IMR-90 (cell line): ENCODE measurements around the gene TMTC1. TPM values are rescaled to one million over a fixed set of nuclear protein-coding genes. Genes with fewer than 3 reads are reported as not detected.

ENCODE experiments used
- ATAC-seq: fragments of 200-7000 bp; cut with Tn5 transposase; 2 replicates; pipeline ENCODE4 v1.9.1; 2020; ENCODE audit warnings: low read depth, mild to moderate bottlenecking, moderate library complexity
- BruUV-seq: library from RNA; stranded (reverse); fragments of 400-500 nt; replicated peaks from 2 replicates; lab custom pipeline; 2021; lab: Mats Ljungman, UMichigan
- CTCF ChIA-PET: fragments of 300-600 bp; formaldehyde crosslinking; extraction: SDS; loops from one replicate; lab custom pipeline; 2021; ENCODE audit warnings: antibody characterized with exemption; lab: Yijun Ruan, JAX
- POLR2A ChIA-PET: fragments of 300-600 bp; sonication (Branson Sonifier 250); formaldehyde crosslinking; loops from one replicate; lab custom pipeline; 2022; ENCODE audit warnings: antibody characterized with exemption; ENCODE audit not compliant: unreplicated experiment; lab: Charles Lee
- DNase-seq: peaks from one replicate; pipeline ENCODE4 v3.0.0; 2013
- H2AFZ ChIP-seq: replicated peaks from 2 replicates; pipeline ENCODE3; 2013; ENCODE audit warnings: low read length, mild to moderate bottlenecking; ENCODE audit not compliant: poor library complexity
- H2AK5ac ChIP-seq: 2 replicates; pipeline ENCODE4 v1.6.1; 2013; ENCODE audit warnings: low read depth, low read length, inconsistent platforms
- H2AK9ac ChIP-seq: replicated peaks from 2 replicates; pipeline ENCODE3; 2013; ENCODE audit warnings: mild to moderate bottlenecking, low read depth, low read length, moderate library complexity; ENCODE audit not compliant: poor library complexity
- H2BK120ac ChIP-seq: 2 replicates; pipeline ENCODE4 v1.6.1; 2013; ENCODE audit warnings: low read depth, low read length, inconsistent platforms
- H2BK15ac ChIP-seq: 3 replicates; pipeline ENCODE4 v1.6.1; 2013; ENCODE audit warnings: low read depth, low read length, inconsistent platforms
- H2BK20ac ChIP-seq: 2 replicates; pipeline ENCODE4 v1.6.1; 2013; ENCODE audit warnings: low read depth, mild to moderate bottlenecking, inconsistent platforms, low read length, moderate library complexity
- H2BK5ac ChIP-seq: 2 replicates; pipeline ENCODE4 v1.6.1; 2013; ENCODE audit warnings: mild to moderate bottlenecking, low read depth, low read length, inconsistent platforms; ENCODE audit not compliant: poor library complexity, severe bottlenecking
- H3K14ac ChIP-seq: replicated peaks from 2 replicates; pipeline ENCODE4 v1.6.1; 2013; ENCODE audit warnings: low read depth, low read length, inconsistent platforms
- H3K18ac ChIP-seq: 2 replicates; pipeline ENCODE4 v1.6.1; 2013; ENCODE audit warnings: low read depth, low read length, control low read depth
- H3K23ac ChIP-seq: 2 replicates; pipeline ENCODE4 v1.6.1; 2013; ENCODE audit warnings: low read depth, low read length, inconsistent platforms
- H3K27ac ChIP-seq: 2 replicates; pipeline ENCODE4 v1.5.1; 2013; ENCODE audit warnings: mild to moderate bottlenecking, control low read depth, low read length; ENCODE audit not compliant: insufficient read depth
- H3K27me3 ChIP-seq: 2 replicates; pipeline ENCODE4 v1.6.1; 2013; ENCODE audit warnings: low read length; ENCODE audit not compliant: control insufficient read depth, insufficient read depth
- H3K36me3 ChIP-seq: 2 replicates; pipeline ENCODE4 v1.6.1; 2013; ENCODE audit warnings: low read length, mixed read lengths; ENCODE audit not compliant: control insufficient read depth, insufficient read depth
- H3K4ac ChIP-seq: 2 replicates; pipeline ENCODE4 v1.6.1; 2013; ENCODE audit warnings: low read depth, low read length, inconsistent platforms
- H3K4me1 ChIP-seq: 2 replicates; pipeline ENCODE4 v1.6.1; 2013; ENCODE audit warnings: low read length, mixed read lengths; ENCODE audit not compliant: control insufficient read depth, insufficient read depth
- H3K4me2 ChIP-seq: 2 replicates; pipeline ENCODE4 v1.6.1; 2013; ENCODE audit warnings: low read depth, mild to moderate bottlenecking, control low read depth, low read length, moderate library complexity
- H3K4me3 ChIP-seq: 2 replicates; pipeline ENCODE4 v1.5.1; 2013; ENCODE audit warnings: low read depth, mild to moderate bottlenecking, control low read depth, low read length, moderate library complexity; ENCODE audit not compliant: insufficient read depth
- H3K56ac ChIP-seq: 2 replicates; pipeline ENCODE4 v1.6.1; 2013; ENCODE audit warnings: low read length, inconsistent platforms; ENCODE audit not compliant: insufficient read depth; ENCODE audit errors: extremely low read depth
- H3K79me1 ChIP-seq, 2 experiments: 2 replicates each; pipeline ENCODE4 v1.6.1; 2013; ENCODE audit warnings: low read length in 2 of 2, inconsistent platforms in 1 of 2, low read depth in 1 of 2
- H3K9ac ChIP-seq: 2 replicates; pipeline ENCODE4 v1.6.1; 2013; ENCODE audit warnings: low read depth, low read length, control low read depth
- H3K9me1 ChIP-seq: 2 replicates; pipeline ENCODE4 v1.6.1; 2013; ENCODE audit warnings: low read length, inconsistent platforms; ENCODE audit not compliant: insufficient read depth
- H3K9me3 ChIP-seq: 2 replicates; pipeline ENCODE4 v1.6.1; 2013; ENCODE audit warnings: low read length; ENCODE audit not compliant: control insufficient read depth, insufficient read depth
- H4K20me1 ChIP-seq: 2 replicates; pipeline ENCODE4 v1.6.1; 2013; ENCODE audit warnings: low read length, inconsistent platforms; ENCODE audit not compliant: insufficient read depth
- H4K5ac ChIP-seq: 2 replicates; pipeline ENCODE4 v1.6.1; 2013; ENCODE audit warnings: mild to moderate bottlenecking, low read depth, low read length, control low read depth
- H4K8ac ChIP-seq, 2 experiments: 2 replicates each; pipeline ENCODE4 v1.6.1; 2013; ENCODE audit warnings: low read depth in 2 of 2, low read length in 2 of 2, control low read depth in 1 of 2, inconsistent platforms in 1 of 2
- H4K91ac ChIP-seq: 2 replicates; pipeline ENCODE4 v1.6.1; 2013; ENCODE audit warnings: low read depth, low read length, inconsistent platforms; ENCODE audit not compliant: insufficient read depth
- CHD1 ChIP-seq: IDR thresholded peaks from 2 replicates; pipeline ENCODE4 v1.6.1; 2012; ENCODE audit warnings: low read depth, low read length, improper control_type of control experiment
- CTCF ChIP-seq: conservative IDR thresholded peaks from 2 replicates; pipeline ENCODE4 v1.5.1; 2012; ENCODE audit warnings: mild to moderate bottlenecking, low read depth, low read length, improper control_type of control experiment
- ELK1 ChIP-seq: fragments of 150-350 bp; IDR thresholded peaks from 2 replicates; pipeline ENCODE4 v1.6.1; 2016; ENCODE audit warnings: low read depth, mild to moderate bottlenecking, low read length, moderate library complexity, borderline replicate concordance
- FOS ChIP-seq: fragments of 150-350 bp; IDR thresholded peaks from 2 replicates; pipeline ENCODE4 v1.6.1; 2016; ENCODE audit warnings: low read depth, low read length
- MAFK ChIP-seq: IDR thresholded peaks from 2 replicates; pipeline ENCODE4 v1.6.1; 2012; ENCODE audit warnings: low read depth, low read length, improper control_type of control experiment
- MAZ ChIP-seq: IDR thresholded peaks from 2 replicates; pipeline ENCODE4 v1.6.1; 2012; ENCODE audit warnings: low read depth, mild to moderate bottlenecking, low read length, improper control_type of control experiment, moderate library complexity, borderline replicate concordance
- MXI1 ChIP-seq: IDR thresholded peaks from 2 replicates; pipeline ENCODE4 v1.6.1; 2012; ENCODE audit warnings: low read depth, mild to moderate bottlenecking, low read length, moderate library complexity, borderline replicate concordance
- NFE2L2 ChIP-seq: fragments of 150-350 bp; IDR thresholded peaks from 2 replicates; pipeline ENCODE4 v1.6.1; 2016; ENCODE audit warnings: low read depth, mild to moderate bottlenecking, low read length
- RAD21 ChIP-seq: IDR thresholded peaks from 2 replicates; pipeline ENCODE4 v1.6.1; 2012; ENCODE audit warnings: low read length, improper control_type of control experiment
- USF2 ChIP-seq: fragments of 150-350 bp; IDR thresholded peaks from 2 replicates; pipeline ENCODE4 v1.6.1; 2017; ENCODE audit warnings: mild to moderate bottlenecking, antibody characterized with exemption, low read length, low read depth
- WGBS, 2 experiments: methylation state at CpG; one replicate each; pipeline versions ENCODE4 v1.1.5 to v1.1.7; 2013; ENCODE audit warnings: missing lambda C conversion rate in 2 of 2; ENCODE audit not compliant: insufficient read length in 1 of 2; ENCODE audit errors: extremely low coverage in 2 of 2; 5-methylcytosine and 5-hydroxymethylcytosine counted together
- dilution Hi-C: fragments of 300-500 bp; cut with HindIII; formaldehyde crosslinking; loops from one replicate; pipeline ENCODE4 v1.14.3; 2018; ENCODE audit warnings: low sequenced_read_pairs; ENCODE audit not compliant: unreplicated experiment
- in situ Hi-C: fragments of 300-500 bp; cut with MboI; formaldehyde crosslinking; loops from 3 replicates; pipeline ENCODE4 v1.14.3; 2019; ENCODE audit warnings: low sequenced_read_pairs, inconsistent platforms, mixed read lengths
- intact Hi-C: fragments of 100-400 bp; cut with micrococcal nuclease; formaldehyde crosslinking; loops from 2 replicates; pipeline ENCODE4 v1.10.0; 2022
- polyA plus RNA-seq, 3 experiments: library from polyadenylated mRNA; depleted of rRNA; stranded (reverse); fragments of >200 nt; gene quantifications; 2 replicates each; pipeline ENCODE4 v1.2.3, GENCODE V29; 2012; ENCODE audit warnings: low replicate concordance in 1 of 3
- total RNA-seq: library from RNA; depleted of rRNA; stranded (reverse); fragments of >200 nt; gene quantifications from 2 replicates; pipeline ENCODE4 v1.2.3, GENCODE V29; 2012

TMTC1 gene
- total and polyA plus RNA-seq, 2 of the 4 experiments (the other 2 are of a cell fraction) = 12.5 to 36.4 TPM

GRCh38 chr12:29710104-29710503, 73.6 kb downstream of the TMTC1 start:
- dilution Hi-C loops = no loop called here
- Histone ChIP-seq H3K18ac (no peak overlapping the region), H3K27ac (no peak overlapping the region), H2BK5ac (no peak overlapping the region), H3K9me1 (peaks cover 15% of the 10 kb centered on the region), H4K8ac (no peak overlapping the region), H2AFZ (no peak overlapping the region), H3K4me1 (peaks cover 5% of the 10 kb centered on the region), H2BK15ac (no peak overlapping the region), H3K4me3 (no peak overlapping the region), H3K9me3 (no peaks in the 10 kb centered on the region), H2AK9ac (no peak overlapping the region), H3K4me2 (no peak overlapping the region), H3K27me3 (no peaks in the 10 kb centered on the region), H3K56ac (no peak overlapping the region), H3K9ac (no peak overlapping the region), H2BK120ac (no peak overlapping the region), H3K36me3 (peaks cover 7% of the 10 kb centered on the region; the same call in 1 of the 2 replicates), H2AK5ac (no peak overlapping the region; the same call in 1 of the 2 replicates), H4K20me1 (no peaks in the 10 kb centered on the region; the same call in 1 of the 2 replicates), H3K14ac (no peak overlapping the region), H4K5ac (no peak overlapping the region), H3K4ac (no peak overlapping the region), H4K91ac (no peak overlapping the region), H3K23ac (no peak overlapping the region; the same call in 1 of the 2 replicates), H2BK20ac (no peak overlapping the region), H3K79me1 (peaks cover 6 to 17% of the 10 kb centered on the region in 2 experiments; a peak in 3 of 4 replicates)
- ChIA-PET POLR2A (no interaction called here), CTCF (no interaction called here)
- ATAC-seq = no peak
- TF ChIP-seq USF2 = no peak
- TF ChIP-seq MXI1 = no peak
- no peak for TF ChIP-seq CTCF
- no peak for TF ChIP-seq FOS
- no peak for TF ChIP-seq MAZ
- TF ChIP-seq MAFK = no peak
- TF ChIP-seq NFE2L2 = no peak
- TF ChIP-seq ELK1 = no peak
- TF ChIP-seq CHD1 = no peak
- no peak for TF ChIP-seq RAD21
- WGBS, 2 experiments = no CpG with 5 or more reads among the region's 5 CpGs
- intact Hi-C loops = no loop called here
- BruUV-seq = no TSS peak
- in situ Hi-C loops = no loop called here
- no peak for DNase-seq
